Mammary epithelial cell (primary cell): ENCODE results near the gene ABAT.

Experiments
- EZH2 ChIP-seq: IDR thresholded peaks from 2 replicates; pipeline ENCODE4 v1.6.1; 2012; ENCODE audit warnings: low read length, inconsistent platforms, borderline replicate concordance
- TF ChIP-seq, protein P1 (sequence below), 2 donors: IDR thresholded peaks in 1 of 2; conservative IDR thresholded peaks in 1 of 2; 2 replicates each; pipeline ENCODE4 v1.5.1; 2011 to 2012; ENCODE audit warnings: inconsistent platforms in 2 of 2, low read length in 2 of 2, mild to moderate bottlenecking in 2 of 2, control low read depth in 1 of 2, low read depth in 1 of 2; ENCODE audit not compliant: insufficient read depth in 1 of 2; ENCODE audit errors: extremely low read depth in 1 of 2

DNA sequence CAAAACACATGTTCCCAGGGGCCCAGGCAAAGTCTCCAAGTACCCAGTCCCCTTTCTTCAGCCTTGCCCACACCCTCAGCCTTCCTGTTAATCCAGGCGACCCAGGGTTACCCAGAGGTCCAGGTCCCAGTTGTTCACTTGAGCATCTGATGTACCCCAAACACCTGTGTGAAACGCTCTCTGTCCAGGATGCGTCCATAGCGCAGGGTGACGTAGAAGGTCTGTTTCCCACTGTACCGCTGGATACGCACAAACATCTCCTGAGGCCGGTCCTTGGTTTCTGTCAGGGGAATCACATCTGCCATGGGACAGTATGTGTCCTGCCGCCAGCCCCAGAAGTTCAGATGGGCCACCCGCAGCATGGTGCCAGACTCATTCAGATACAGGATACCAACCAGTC is 121.4 kb downstream of the ABAT start:
- TF ChIP-seq, protein P1, sequence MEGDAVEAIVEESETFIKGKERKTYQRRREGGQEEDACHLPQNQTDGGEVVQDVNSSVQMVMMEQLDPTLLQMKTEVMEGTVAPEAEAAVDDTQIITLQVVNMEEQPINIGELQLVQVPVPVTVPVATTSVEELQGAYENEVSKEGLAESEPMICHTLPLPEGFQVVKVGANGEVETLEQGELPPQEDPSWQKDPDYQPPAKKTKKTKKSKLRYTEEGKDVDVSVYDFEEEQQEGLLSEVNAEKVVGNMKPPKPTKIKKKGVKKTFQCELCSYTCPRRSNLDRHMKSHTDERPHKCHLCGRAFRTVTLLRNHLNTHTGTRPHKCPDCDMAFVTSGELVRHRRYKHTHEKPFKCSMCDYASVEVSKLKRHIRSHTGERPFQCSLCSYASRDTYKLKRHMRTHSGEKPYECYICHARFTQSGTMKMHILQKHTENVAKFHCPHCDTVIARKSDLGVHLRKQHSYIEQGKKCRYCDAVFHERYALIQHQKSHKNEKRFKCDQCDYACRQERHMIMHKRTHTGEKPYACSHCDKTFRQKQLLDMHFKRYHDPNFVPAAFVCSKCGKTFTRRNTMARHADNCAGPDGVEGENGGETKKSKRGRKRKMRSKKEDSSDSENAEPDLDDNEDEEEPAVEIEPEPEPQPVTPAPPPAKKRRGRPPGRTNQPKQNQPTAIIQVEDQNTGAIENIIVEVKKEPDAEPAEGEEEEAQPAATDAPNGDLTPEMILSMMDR (conservative IDR thresholded peaks at IDR 0.05 in 1 of 2, IDR thresholded peaks at IDR 0.05 in 1 of 2; ENCODE audit: extremely low read depth in 1 of 2, insufficient read depth in 1 of 2, low read depth in 1 of 2, low read length in 2 of 2), result no peak
- TF ChIP-seq EZH2, result no peak
